Measurements from ENCODE around the gene IL1RAP.

The IL1RAP gene

DNA sequence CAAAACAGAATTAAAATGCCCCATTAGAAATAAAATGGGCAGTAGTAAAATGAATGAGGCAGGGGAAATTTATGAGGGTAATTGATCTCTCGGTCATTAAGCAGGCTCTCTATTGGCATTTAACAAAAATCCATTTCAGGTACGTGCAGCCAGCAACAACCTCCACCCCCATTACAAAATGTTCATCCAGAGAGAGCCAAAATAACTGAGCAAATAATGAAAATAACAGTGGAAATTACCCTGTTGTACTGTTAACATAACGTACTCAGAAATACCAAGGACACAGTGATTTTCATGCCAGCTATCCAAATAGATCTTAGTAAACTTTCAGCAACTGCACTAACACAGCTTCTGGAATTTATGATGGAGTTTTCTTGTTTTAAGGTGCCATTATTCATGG lies 127.7 kb downstream of the IL1RAP start:
- TF ChIP-seq, protein P1, sequence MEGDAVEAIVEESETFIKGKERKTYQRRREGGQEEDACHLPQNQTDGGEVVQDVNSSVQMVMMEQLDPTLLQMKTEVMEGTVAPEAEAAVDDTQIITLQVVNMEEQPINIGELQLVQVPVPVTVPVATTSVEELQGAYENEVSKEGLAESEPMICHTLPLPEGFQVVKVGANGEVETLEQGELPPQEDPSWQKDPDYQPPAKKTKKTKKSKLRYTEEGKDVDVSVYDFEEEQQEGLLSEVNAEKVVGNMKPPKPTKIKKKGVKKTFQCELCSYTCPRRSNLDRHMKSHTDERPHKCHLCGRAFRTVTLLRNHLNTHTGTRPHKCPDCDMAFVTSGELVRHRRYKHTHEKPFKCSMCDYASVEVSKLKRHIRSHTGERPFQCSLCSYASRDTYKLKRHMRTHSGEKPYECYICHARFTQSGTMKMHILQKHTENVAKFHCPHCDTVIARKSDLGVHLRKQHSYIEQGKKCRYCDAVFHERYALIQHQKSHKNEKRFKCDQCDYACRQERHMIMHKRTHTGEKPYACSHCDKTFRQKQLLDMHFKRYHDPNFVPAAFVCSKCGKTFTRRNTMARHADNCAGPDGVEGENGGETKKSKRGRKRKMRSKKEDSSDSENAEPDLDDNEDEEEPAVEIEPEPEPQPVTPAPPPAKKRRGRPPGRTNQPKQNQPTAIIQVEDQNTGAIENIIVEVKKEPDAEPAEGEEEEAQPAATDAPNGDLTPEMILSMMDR (IDR thresholded peaks at IDR 0.05; ENCODE audit: extremely low read depth, insufficient read depth, missing control alignments) = no peak
- in situ Hi-C loops (cut with MboI; ENCODE audit: low pct_unique_long_range_greater_than_20kb, low sequenced_read_pairs, unreplicated experiment) = no loop called here
- DNase-seq (ENCODE audit: low spot score) = no peak

DNA sequence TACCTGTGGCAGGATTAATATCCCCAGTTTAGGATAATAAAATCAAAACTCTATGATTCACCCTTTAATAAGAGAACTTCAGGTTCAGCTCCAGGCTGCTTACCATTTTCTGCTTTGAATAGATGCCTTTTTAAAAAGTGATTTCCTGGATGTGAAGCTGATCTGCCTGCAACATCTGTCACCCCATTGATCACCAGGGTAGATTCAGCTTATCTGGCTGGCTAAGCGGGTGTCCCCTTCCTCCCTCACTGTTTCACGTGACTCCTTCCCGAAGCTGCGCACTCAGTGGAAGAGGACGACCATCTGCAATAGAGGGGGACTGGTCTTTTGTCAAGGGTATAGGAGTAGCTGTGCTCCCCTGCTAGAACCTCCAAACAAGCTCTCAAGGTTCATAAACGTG lies 128.1 kb downstream of the IL1RAP start:
- no peak for DNase-seq (ENCODE audit: low spot score)
- TF ChIP-seq, protein P1 (IDR thresholded peaks at IDR 0.05; ENCODE audit: extremely low read depth, insufficient read depth, missing control alignments) = no peak
- in situ Hi-C loops (cut with MboI; ENCODE audit: low pct_unique_long_range_greater_than_20kb, low sequenced_read_pairs, unreplicated experiment) = no loop called here

DNA sequence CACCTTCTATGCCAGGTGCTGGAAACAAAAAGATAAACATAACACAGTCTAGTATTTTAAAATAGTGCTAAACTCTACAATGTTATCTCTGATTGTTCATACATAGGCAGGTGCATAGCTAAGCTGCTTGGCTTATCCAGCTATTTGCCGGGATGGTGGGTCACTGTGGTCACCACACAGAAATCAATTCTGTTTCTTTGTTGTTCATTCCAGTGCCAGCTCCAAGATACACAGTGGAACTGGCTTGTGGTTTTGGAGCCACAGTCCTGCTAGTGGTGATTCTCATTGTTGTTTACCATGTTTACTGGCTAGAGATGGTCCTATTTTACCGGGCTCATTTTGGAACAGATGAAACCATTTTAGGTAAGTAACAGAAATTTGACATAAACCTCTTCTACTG lies 130.2 kb downstream of the IL1RAP start:
- TF ChIP-seq, protein P1 (IDR thresholded peaks at IDR 0.05; ENCODE audit: extremely low read depth, insufficient read depth, missing control alignments) = no peak
- no peak for DNase-seq (ENCODE audit: low spot score)
- in situ Hi-C loops (cut with MboI; ENCODE audit: low pct_unique_long_range_greater_than_20kb, low sequenced_read_pairs, unreplicated experiment) = no loop called here

DNA sequence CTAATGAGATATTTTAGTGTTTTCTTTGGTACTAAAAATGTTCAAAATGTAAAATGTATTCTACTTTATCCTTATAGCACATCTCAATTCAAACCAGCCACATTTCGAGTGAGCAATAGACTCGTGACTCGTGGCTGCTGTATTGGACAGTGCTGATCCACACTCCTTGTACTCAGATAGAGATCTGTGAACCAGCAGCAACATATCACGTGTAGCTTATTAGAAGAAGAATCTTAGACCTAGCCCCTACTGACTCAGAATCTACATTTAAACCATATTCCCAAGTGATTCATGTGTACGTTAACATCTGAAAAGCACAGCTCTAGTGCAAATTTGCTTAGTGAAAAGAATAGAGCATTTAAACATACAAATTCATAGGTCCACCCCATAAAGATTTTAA lies 130.9 kb downstream of the IL1RAP start:
- DNase-seq (ENCODE audit: low spot score) = no peak
- TF ChIP-seq, protein P1 (IDR thresholded peaks at IDR 0.05; ENCODE audit: extremely low read depth, insufficient read depth, missing control alignments) = no peak
- in situ Hi-C loops (cut with MboI; ENCODE audit: low pct_unique_long_range_greater_than_20kb, low sequenced_read_pairs, unreplicated experiment) = no loop called here

DNA sequence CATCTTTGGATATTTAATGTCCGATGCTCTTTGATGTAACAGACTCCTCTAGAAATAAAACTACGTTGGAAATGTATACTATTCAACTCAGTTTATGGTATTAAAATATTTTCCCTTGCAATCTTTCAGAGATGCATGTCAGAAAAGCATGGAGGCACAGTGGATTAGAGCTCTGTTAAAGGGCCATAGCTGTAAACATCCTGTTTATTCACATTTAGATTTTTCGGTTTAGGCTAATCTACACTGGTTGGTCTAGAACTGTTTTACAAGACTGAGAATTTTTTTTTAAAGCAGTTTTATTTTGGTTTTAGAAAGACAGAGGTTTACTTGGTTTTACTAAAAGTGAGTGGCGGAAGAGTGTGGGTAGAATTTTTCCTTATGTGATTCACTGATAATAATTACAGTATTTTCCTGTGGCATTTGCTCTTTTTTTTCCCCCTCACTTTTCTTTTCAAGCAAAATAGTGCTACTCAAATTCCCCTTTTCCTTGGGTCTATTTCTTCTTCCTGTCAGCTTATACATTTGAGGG lies 132.1 kb downstream of the IL1RAP start:
- TF ChIP-seq, protein P1 (IDR thresholded peaks at IDR 0.05; ENCODE audit: extremely low read depth, insufficient read depth, missing control alignments) = no peak
- DNase-seq (ENCODE audit: low spot score) = no peak
- in situ Hi-C loops (cut with MboI; ENCODE audit: low pct_unique_long_range_greater_than_20kb, low sequenced_read_pairs, unreplicated experiment) = no loop called here

DNA sequence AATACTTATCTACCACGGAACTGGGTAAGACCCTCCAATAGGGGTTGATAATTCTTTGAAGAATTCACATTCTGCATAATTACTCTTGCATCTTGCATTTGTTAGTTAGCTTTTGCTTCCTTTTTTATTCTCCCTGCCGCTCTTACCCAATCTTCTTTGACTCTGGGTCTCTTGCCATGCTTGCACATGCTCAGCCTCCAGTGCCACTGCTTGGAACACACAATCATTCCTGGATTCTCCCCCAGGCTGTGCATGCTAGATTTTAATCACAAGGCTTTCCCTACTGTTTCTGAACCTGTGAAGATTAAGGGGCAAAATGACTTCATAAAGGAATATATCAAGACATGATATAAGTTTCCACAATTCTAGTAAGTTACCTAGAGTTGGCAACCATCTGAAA lies 133.1 kb downstream of the IL1RAP start:
- DNase-seq (ENCODE audit: low spot score) = no peak
- TF ChIP-seq, protein P1 (IDR thresholded peaks at IDR 0.05; ENCODE audit: extremely low read depth, insufficient read depth, missing control alignments) = no peak
- in situ Hi-C loops (cut with MboI; ENCODE audit: low pct_unique_long_range_greater_than_20kb, low sequenced_read_pairs, unreplicated experiment) = no loop called here

DNA sequence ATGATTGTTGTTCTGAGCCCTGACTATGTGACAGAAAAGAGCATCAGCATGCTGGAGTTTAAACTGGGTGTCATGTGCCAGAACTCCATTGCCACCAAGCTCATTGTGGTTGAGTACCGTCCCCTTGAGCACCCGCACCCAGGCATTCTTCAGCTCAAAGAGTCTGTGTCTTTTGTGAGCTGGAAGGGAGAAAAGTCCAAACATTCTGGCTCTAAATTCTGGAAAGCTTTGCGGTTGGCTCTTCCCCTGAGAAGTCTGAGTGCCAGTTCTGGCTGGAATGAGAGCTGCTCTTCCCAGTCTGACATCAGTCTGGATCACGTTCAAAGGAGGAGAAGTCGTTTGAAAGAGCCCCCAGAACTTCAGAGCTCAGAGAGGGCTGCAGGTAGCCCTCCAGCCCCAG lies 142.0 kb downstream of the IL1RAP start:
- in situ Hi-C loops (cut with MboI; ENCODE audit: low pct_unique_long_range_greater_than_20kb, low sequenced_read_pairs, unreplicated experiment) = no loop called here
- DNase-seq (ENCODE audit: low spot score) = no peak
- TF ChIP-seq, protein P1 (IDR thresholded peaks at IDR 0.05; ENCODE audit: extremely low read depth, insufficient read depth, missing control alignments) = no peak
